DMS114 treated with DMSO at 0.1 percent for 48 hours (cell line): Measurements from ENCODE around the gene ARHGEF19.
"Not testable (repeated sequence)": the region's sequence is repeated elsewhere in the genome, so short reads cannot be mapped to it uniquely, and the experiment has no call there.

Experiments
- DNase-seq: peaks from one replicate; lab custom pipeline; 2025; ENCODE audit not compliant: unreplicated experiment; lab: John Stamatoyannopoulos, UW

ARHGEF19 gene

GRCh38 chr1:16168144-16168495, 44.3 kb downstream of the ARHGEF19 start:
- DNase-seq = not testable (repeated sequence)

GRCh38 chr1:16167331-16168143, 44.9 kb downstream of the ARHGEF19 start:
- DNase-seq = no peak

- no peak for DNase-seq
Measured at GRCh38 chr1:16166117-16166516, 46.3 kb downstream of the ARHGEF19 start.

- no peak for DNase-seq
Measured at GRCh38 chr1:16165548-16165947, 46.9 kb downstream of the ARHGEF19 start.

GRCh38 chr1:16165073-16165364, 47.4 kb downstream of the ARHGEF19 start:
- DNase-seq = no peak

- no peak for DNase-seq
Measured at GRCh38 chr1:16164213-16165072, 48.0 kb downstream of the ARHGEF19 start.

GRCh38 chr1:16163608-16164212, 48.7 kb downstream of the ARHGEF19 start:
- not testable (repeated sequence) for DNase-seq

- DNase-seq = no peak
Measured at GRCh38 chr1:16162163-16162822, 50.2 kb downstream of the ARHGEF19 start.

- DNase-seq = no peak
Measured at GRCh38 chr1:16161717-16162116, 50.7 kb downstream of the ARHGEF19 start.

GRCh38 chr1:16158993-16159831, 53.2 kb downstream of the ARHGEF19 start:
- no peak for DNase-seq

- DNase-seq = no peak
Measured at GRCh38 chr1:16158025-16158424, 54.4 kb downstream of the ARHGEF19 start.

GRCh38 chr1:16156848-16157495, 55.5 kb downstream of the ARHGEF19 start:
- no peak for DNase-seq

GRCh38 chr1:16155537-16156410, 56.7 kb downstream of the ARHGEF19 start, which contains the start of gene EPHA2:
Gene EPHA2, minus strand, starts transcription at chr1:16156069. Its CDS starts 137 bp downstream, at chr1:16155932.
- peak; percentile 61 for DNase-seq

- no peak for DNase-seq
Measured at GRCh38 chr1:16153999-16154673, 58.3 kb downstream of the ARHGEF19 start.

- DNase-seq = no peak
Measured at GRCh38 chr1:16153096-16153998, 59.1 kb downstream of the ARHGEF19 start.

- DNase-seq = no peak
Measured at GRCh38 chr1:16152481-16153087, 59.9 kb downstream of the ARHGEF19 start.

GRCh38 chr1:16151995-16152384, 60.5 kb downstream of the ARHGEF19 start:
- no peak for DNase-seq
